ENCODE results near the gene MAG. TPM values are rescaled to one million over a fixed set of nuclear protein-coding genes. Genes with fewer than 3 reads are reported as not detected.
A peak's percentile ranks its signal among the peaks of the same experiment; 100 is the strongest.

MAG gene
- total RNA-seq, 1 experiment from 2014 or later: 0.41 TPM

DNA sequence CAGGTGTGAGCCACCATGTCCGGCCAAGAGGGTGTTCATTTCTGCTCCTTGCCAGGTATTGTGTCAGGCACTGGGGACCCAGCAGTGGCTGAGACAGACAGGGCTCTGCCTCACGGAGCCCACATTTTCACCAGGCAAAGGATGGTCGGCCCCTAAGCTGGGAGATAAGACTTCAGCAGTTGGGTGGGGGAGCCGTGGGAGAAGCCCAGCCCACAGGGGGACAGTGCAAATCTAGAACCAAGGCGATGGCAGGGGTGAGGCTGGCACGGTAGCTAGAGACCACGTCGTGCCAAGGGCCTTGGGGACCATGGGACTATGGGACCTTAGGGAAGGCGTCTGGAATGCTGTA is 34.9 kb upstream of the MAG start:
- Histone ChIP-seq H3K4me1 (no peaks in the 10 kb centered on the region), H3K9me3 (no peaks in the 10 kb centered on the region), H3K27me3 (replicated peaks; ENCODE audit: control insufficient read depth, insufficient read depth, low read length) (no peaks in the 10 kb centered on the region), H3K4me3 (ENCODE audit: low read depth, low read length) (no peak overlapping the region), H3K36me3 (ENCODE audit: control insufficient read depth, insufficient read depth, low read length) (peaks cover 12% of the 10 kb centered on the region)
- Mint-ChIP-seq H3K36me3 (ENCODE audit: insufficient read depth, unreplicated experiment) (peaks cover 91% of the 10 kb centered on the region), H3K9me3 (ENCODE audit: unreplicated experiment) (no peaks in the 10 kb centered on the region), H3K27ac (ENCODE audit: unreplicated experiment) (no peak overlapping the region), H3K4me3 (ENCODE audit: unreplicated experiment) (no peak overlapping the region), H3K27me3 (ENCODE audit: insufficient read depth, unreplicated experiment) (no peaks in the 10 kb centered on the region), H3K4me1 (ENCODE audit: low read depth, unreplicated experiment) (no peaks in the 10 kb centered on the region)
- TF ChIP-seq, protein P1, sequence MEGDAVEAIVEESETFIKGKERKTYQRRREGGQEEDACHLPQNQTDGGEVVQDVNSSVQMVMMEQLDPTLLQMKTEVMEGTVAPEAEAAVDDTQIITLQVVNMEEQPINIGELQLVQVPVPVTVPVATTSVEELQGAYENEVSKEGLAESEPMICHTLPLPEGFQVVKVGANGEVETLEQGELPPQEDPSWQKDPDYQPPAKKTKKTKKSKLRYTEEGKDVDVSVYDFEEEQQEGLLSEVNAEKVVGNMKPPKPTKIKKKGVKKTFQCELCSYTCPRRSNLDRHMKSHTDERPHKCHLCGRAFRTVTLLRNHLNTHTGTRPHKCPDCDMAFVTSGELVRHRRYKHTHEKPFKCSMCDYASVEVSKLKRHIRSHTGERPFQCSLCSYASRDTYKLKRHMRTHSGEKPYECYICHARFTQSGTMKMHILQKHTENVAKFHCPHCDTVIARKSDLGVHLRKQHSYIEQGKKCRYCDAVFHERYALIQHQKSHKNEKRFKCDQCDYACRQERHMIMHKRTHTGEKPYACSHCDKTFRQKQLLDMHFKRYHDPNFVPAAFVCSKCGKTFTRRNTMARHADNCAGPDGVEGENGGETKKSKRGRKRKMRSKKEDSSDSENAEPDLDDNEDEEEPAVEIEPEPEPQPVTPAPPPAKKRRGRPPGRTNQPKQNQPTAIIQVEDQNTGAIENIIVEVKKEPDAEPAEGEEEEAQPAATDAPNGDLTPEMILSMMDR (IDR thresholded peaks at IDR 0.05; ENCODE audit: insufficient read depth in 1 of 2, low read depth in 1 of 2, low read length in 1 of 2, severe bottlenecking in 1 of 2, unreplicated experiment in 1 of 2): no peak
- intact Hi-C loops (cut with micrococcal nuclease; ENCODE audit: unreplicated experiment): no loop called here
- CTCF ChIA-PET: interaction anchor here (1.3 kb wide), 1 partner anchor 12 kb away, joined by 3 read pairs; no protein-coding TSS in a partner anchor
- BruUV-seq (replicated peaks): no TSS peak
- POLR2A ChIA-PET: interaction anchor here (0.6 kb wide), 2 partner anchors 238 to 743 kb away, joined by 3 to 5 read pairs; no protein-coding TSS in a partner anchor
- DNase-seq: no peak

DNA sequence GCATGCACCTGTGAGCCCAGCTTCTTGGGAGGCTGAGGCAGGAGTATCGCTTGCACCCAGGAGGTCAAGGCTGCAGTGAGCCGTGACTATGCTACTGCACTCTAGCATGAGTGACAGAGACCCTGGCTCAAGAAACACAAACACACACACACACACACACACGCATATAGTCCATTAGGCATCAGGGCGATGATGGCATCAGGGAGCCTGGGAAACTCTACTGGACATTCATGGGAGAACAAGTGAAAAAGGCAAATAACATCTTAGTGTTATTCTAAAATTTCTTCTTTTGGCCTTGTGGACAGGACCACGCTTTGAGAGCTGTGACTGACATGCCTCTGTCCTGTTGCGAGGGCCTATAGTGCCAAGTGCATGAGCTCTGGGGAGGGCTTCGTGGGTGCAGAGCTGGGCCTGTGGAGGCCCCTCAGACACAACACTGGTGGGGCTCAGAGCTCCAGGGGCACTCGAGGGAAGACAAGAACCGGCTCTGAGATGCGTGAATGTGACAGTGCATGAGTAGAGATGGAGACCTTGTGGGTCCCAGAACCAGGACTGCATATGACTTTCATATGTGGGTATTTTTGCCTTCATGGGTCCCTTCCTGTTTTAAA is 31.2 kb upstream of the MAG start:
- H3K9me3 ChIP-seq: no peaks in the 10 kb centered on the region
- H3K4me3 Mint-ChIP-seq (ENCODE audit: unreplicated experiment): no peak overlapping the region
- H3K4me1 Mint-ChIP-seq (ENCODE audit: low read depth, unreplicated experiment): no peaks in the 10 kb centered on the region
- POLR2A ChIA-PET: no interaction called here
- no peak overlapping the region for H3K4me3 ChIP-seq (ENCODE audit: low read depth, low read length)
- intact Hi-C loops (cut with micrococcal nuclease; ENCODE audit: unreplicated experiment): no loop called here
- peak in 1 of 2 experiments; percentile 24 for DNase-seq
- H3K36me3 ChIP-seq (ENCODE audit: control insufficient read depth, insufficient read depth, low read length): peaks cover 10% of the 10 kb centered on the region
- BruUV-seq (replicated peaks): no TSS peak
- peaks cover 93% of the 10 kb centered on the region for H3K36me3 Mint-ChIP-seq (ENCODE audit: insufficient read depth, unreplicated experiment)
- no peaks in the 10 kb centered on the region for H3K9me3 Mint-ChIP-seq (ENCODE audit: unreplicated experiment)
- H3K27ac Mint-ChIP-seq (ENCODE audit: unreplicated experiment): peak overlapping the region; percentile 51
- H3K27me3 Mint-ChIP-seq (ENCODE audit: insufficient read depth, unreplicated experiment): no peaks in the 10 kb centered on the region
- H3K4me1 ChIP-seq: no peaks in the 10 kb centered on the region
- CTCF ChIA-PET: no interaction called here
- TF ChIP-seq, protein P1 (IDR thresholded peaks at IDR 0.05; ENCODE audit: insufficient read depth in 1 of 2, low read depth in 1 of 2, low read length in 1 of 2, severe bottlenecking in 1 of 2, unreplicated experiment in 1 of 2): no peak
- no peaks in the 10 kb centered on the region for H3K27me3 ChIP-seq (replicated peaks; ENCODE audit: control insufficient read depth, insufficient read depth, low read length)

DNA sequence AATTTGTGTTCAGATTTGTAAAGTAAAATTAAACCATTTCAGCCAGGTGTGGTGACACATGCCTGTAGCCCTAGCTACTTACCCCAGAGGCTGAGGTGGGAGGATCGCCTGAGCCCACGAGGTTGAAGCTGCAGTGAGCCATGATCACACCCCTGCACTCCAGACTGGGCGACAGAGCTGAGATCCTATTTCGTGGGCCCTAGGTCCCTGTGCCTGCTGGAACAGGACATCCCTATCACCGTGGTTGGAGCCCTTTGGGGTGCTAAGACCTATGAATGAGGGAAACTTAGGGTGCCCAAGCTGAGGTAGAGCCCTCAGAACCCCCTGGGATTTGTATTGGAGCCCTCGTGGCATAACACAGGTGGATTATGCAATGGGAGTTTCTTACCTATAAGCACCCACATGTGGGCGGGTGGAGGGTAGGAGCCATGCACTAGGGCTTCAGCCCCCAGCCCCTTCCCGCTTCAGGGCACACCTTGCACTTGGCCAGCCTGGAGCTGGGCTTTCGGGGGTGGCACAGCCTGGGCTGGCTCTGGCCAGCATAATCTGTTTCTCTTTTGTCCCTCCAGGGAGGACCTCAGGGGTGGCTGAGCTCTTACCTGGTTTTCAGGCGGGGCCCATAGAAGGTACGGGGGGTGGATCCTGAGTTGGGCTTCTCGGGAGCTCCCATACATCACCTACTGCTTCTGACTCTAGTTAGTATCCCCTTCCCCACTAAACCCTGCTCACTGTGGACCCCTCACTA is 30.4 kb upstream of the MAG start:
- no peaks in the 10 kb centered on the region for H3K27me3 ChIP-seq (replicated peaks; ENCODE audit: control insufficient read depth, insufficient read depth, low read length)
- ChIA-PET POLR2A (no interaction called here), CTCF (no interaction called here)
- H3K27me3 Mint-ChIP-seq (ENCODE audit: insufficient read depth, unreplicated experiment): no peaks in the 10 kb centered on the region
- peaks cover 93% of the 10 kb centered on the region for H3K36me3 Mint-ChIP-seq (ENCODE audit: insufficient read depth, unreplicated experiment)
- no peaks in the 10 kb centered on the region for H3K9me3 Mint-ChIP-seq (ENCODE audit: unreplicated experiment)
- intact Hi-C loops (cut with micrococcal nuclease; ENCODE audit: unreplicated experiment): no loop called here
- H3K4me1 Mint-ChIP-seq (ENCODE audit: low read depth, unreplicated experiment): no peaks in the 10 kb centered on the region
- peak overlapping the region; percentile 83 for H3K27ac Mint-ChIP-seq (ENCODE audit: unreplicated experiment)
- TF ChIP-seq, protein P1 (IDR thresholded peaks at IDR 0.05; ENCODE audit: insufficient read depth in 1 of 2, low read depth in 1 of 2, low read length in 1 of 2, severe bottlenecking in 1 of 2, unreplicated experiment in 1 of 2): no peak
- no TSS peak for BruUV-seq (replicated peaks)
- peak in 1 of 2 experiments; percentile 26 for DNase-seq
- no peak overlapping the region for H3K4me3 ChIP-seq (ENCODE audit: low read depth, low read length)
- H3K4me3 Mint-ChIP-seq (ENCODE audit: unreplicated experiment): no peak overlapping the region
- no peaks in the 10 kb centered on the region for H3K9me3 ChIP-seq
- peaks cover 13% of the 10 kb centered on the region for H3K36me3 ChIP-seq (ENCODE audit: control insufficient read depth, insufficient read depth, low read length)
- no peaks in the 10 kb centered on the region for H3K4me1 ChIP-seq
